K562 (cell line): ENCODE results near the gene EMX2. TPM values are rescaled to one million over a fixed set of nuclear protein-coding genes. Genes with fewer than 3 reads are reported as not detected.

ENCODE experiments used
- ATAC-seq: fragments of 200-7000 bp; cut with Tn5 transposase; 3 replicates; pipeline ENCODE4 v1.9.1; 2020; ENCODE audit warnings: moderate library complexity
- BruUV-seq: library from RNA; stranded (reverse); fragments of 400-500 nt; replicated peaks from 2 replicates; lab custom pipeline; 2021; lab: Mats Ljungman, UMichigan
- CTCF ChIA-PET: fragments of 300-600 bp; formaldehyde crosslinking; extraction: SDS; loops from one replicate; lab custom pipeline; 2021; ENCODE audit warnings: low intra/inter-chr PET ratio; lab: Yijun Ruan, JAX
- POLR2A ChIA-PET: fragments of 300-600, 350-650 bp; sonication (Branson Sonifier 250); formaldehyde crosslinking; extraction: SDS; loops from one replicate; lab custom pipeline; 2021; ENCODE audit warnings: antibody characterized with exemption, inconsistent platforms; lab: Yijun Ruan, JAX
- DNase-seq, 4 experiments: peaks; one replicate each; pipeline versions ENCODE4 v3.0.0 to v3.0.0-alpha.2; 2011 to 2018; ENCODE audit warnings: low spot score in 3 of 4, mixed read lengths in 3 of 4; ENCODE audit errors: extremely low read depth in 1 of 4
- FAIRE-seq: peaks from 2 replicates; lab custom pipeline; 2011; peaks lifted over from hg19 to GRCh38; lab: Jason Lieb, UNC
- H2AFZ ChIP-seq: 2 replicates; pipeline ENCODE4 v1.6.0; 2011; ENCODE audit warnings: low read depth, low read length, control low read depth, inconsistent platforms
- H3K27ac ChIP-seq: fragments of 200-600 bp; 3 replicates; pipeline ENCODE4 v1.8.0; 2011; ENCODE audit warnings: low read depth, mild to moderate bottlenecking, control low read depth, inconsistent platforms, low read length, moderate library complexity, mixed read lengths; ENCODE audit errors: extremely low read depth
- H3K27me3 ChIP-seq, 2 experiments: fragments of 300-600 bp in 1 of 2; 2 replicates in 1 of 2; 3 replicates in 1 of 2; pipeline versions ENCODE4 v1.6.0 to v1.8.0; 2011; ENCODE audit warnings: inconsistent platforms in 2 of 2, low read length in 2 of 2, mild to moderate bottlenecking in 1 of 2, mixed read lengths in 1 of 2, moderate library complexity in 1 of 2; ENCODE audit not compliant: control insufficient read depth in 2 of 2, insufficient read depth in 2 of 2
- H3K36me3 ChIP-seq: fragments of 300-600 bp; 3 replicates; pipeline ENCODE4 v1.8.0; 2011; ENCODE audit warnings: mild to moderate bottlenecking, low read length, inconsistent platforms; ENCODE audit not compliant: control insufficient read depth, insufficient read depth
- H3K4me1 ChIP-seq, 2 experiments: fragments of 200-600 bp in 1 of 2; replicated peaks in 1 of 2; 2 replicates in 1 of 2; 3 replicates in 1 of 2; pipeline versions ENCODE4 v1.5.1 to v1.8.0; 2011; ENCODE audit warnings: inconsistent platforms in 2 of 2, low read length in 2 of 2, mild to moderate bottlenecking in 1 of 2, mixed read lengths in 1 of 2, moderate library complexity in 1 of 2; ENCODE audit not compliant: control insufficient read depth in 2 of 2, insufficient read depth in 2 of 2
- H3K4me2 ChIP-seq: 2 replicates; pipeline ENCODE4 v1.6.1; 2011; ENCODE audit warnings: low read length, control low read depth, inconsistent platforms, mixed read lengths; ENCODE audit not compliant: insufficient read depth
- H3K4me3 ChIP-seq: fragments of 200-600 bp; sonication (generic), shearing (Covaris generic); 2 replicates; pipeline ENCODE4 v1.5.1; 2016; ENCODE audit warnings: control low read depth, inconsistent platforms
- H3K79me2 ChIP-seq: fragments of 200-600 bp; 3 replicates; pipeline ENCODE4 v1.8.0; 2011; ENCODE audit warnings: low read length, inconsistent platforms; ENCODE audit not compliant: control insufficient read depth, insufficient read depth
- H3K9ac ChIP-seq, 2 experiments: 2 replicates each; pipeline versions ENCODE4 v1.6.0 to v1.6.1; 2011; ENCODE audit warnings: low read depth in 2 of 2, low read length in 2 of 2, control low read depth in 1 of 2, inconsistent platforms in 1 of 2, mild to moderate bottlenecking in 1 of 2, mixed read lengths in 1 of 2; ENCODE audit not compliant: insufficient read depth in 1 of 2
- H3K9me1 ChIP-seq: one replicate; pipeline ENCODE4 v1.6.0; 2011; ENCODE audit warnings: inconsistent platforms, mild to moderate bottlenecking, low read length, moderate library complexity; ENCODE audit not compliant: control insufficient read depth, insufficient read depth
- H3K9me3 ChIP-seq: replicated peaks from 2 replicates; pipeline ENCODE4 v1.5.1; 2011; ENCODE audit warnings: low read depth, low read length, inconsistent platforms; ENCODE audit not compliant: control insufficient read depth, insufficient read depth
- H4K20me1 ChIP-seq: replicated peaks from 2 replicates; pipeline ENCODE4 v1.6.1; 2011; ENCODE audit warnings: low read length, inconsistent platforms, mixed read lengths; ENCODE audit not compliant: control insufficient read depth, insufficient read depth
- RB1 ChIP-seq: fragments of 450-650 bp; IDR thresholded peaks from 2 replicates; pipeline ENCODE4 v1.6.1; 2017; ENCODE audit warnings: low read depth, mild to moderate bottlenecking
- ZNF134 ChIP-seq: fragments of 250-450 bp; sonication (Bioruptor Pico); conservative IDR thresholded peaks from 2 replicates; pipeline ENCODE4 v1.4.0; 2020
- ZNF175 ChIP-seq: fragments of 200-800 bp; sonication (Bioruptor generic); IDR thresholded peaks from 2 replicates; pipeline ENCODE4 v1.6.1; 2016; ENCODE audit warnings: low read depth, mild to moderate bottlenecking, missing genetic modification characterization, missing compliant biosample characterization
- WGBS: fragments of 100-300 bp; shearing (Covaris generic); methylation state at CpG from one replicate; pipeline ENCODE4 v1.1.6; 2016; ENCODE audit warnings: low coverage, mixed read lengths; ENCODE audit not compliant: insufficient coverage; ENCODE audit errors: missing lambda C conversion rate; 5-methylcytosine and 5-hydroxymethylcytosine counted together
- in situ Hi-C: fragments of 300-500 bp; cut with MboI; formaldehyde crosslinking; loops from 4 replicates; pipeline ENCODE4 v1.15.0; 2018; ENCODE audit warnings: inconsistent platforms, mixed read lengths
- intact Hi-C: fragments of 100-400 bp; cut with micrococcal nuclease; formaldehyde crosslinking; loops from 2 replicates; pipeline ENCODE4 v1.14.2; 2022
- polyA plus RNA-seq, 8 experiments: library from polyadenylated mRNA; depleted of rRNA in 4 of 8; stranded (reverse) in 5 of 8; unstranded in 3 of 8; fragments of >200 nt; fragmentation: Nextera tagmentation in 2 of 8; fragmentation: Illumina TruSeq in 1 of 8; extraction: Ambion mirVana in 2 of 8; extraction: Trizol in 1 of 8; gene quantifications; 2 replicates each; pipeline versions ENCODE4 v1.2.1 to v1.2.3, GENCODE V29; 2011 to 2014; ENCODE audit warnings: inconsistent platforms in 1 of 8, missing spikeins in 1 of 8
- total RNA-seq, 7 experiments: library from RNA; depleted of rRNA in 6 of 7; stranded (reverse); fragments of >200 nt in 6 of 7; fragmentation: Illumina TruSeq in 2 of 7; extraction: Trizol in 2 of 7; gene quantifications; 2 replicates each; pipeline versions ENCODE4 v1.2.1 to v1.2.3, GENCODE V29; 2011 to 2021; ENCODE audit warnings: low replicate concordance in 1 of 7
- TF ChIP-seq, protein P1 (sequence below), 2 experiments: IDR thresholded peaks; 2 replicates each; pipeline ENCODE4 v1.6.1; 2011; ENCODE audit warnings: borderline replicate concordance in 1 of 2, control low read depth in 1 of 2, low read depth in 1 of 2, low read length in 1 of 2, mild to moderate bottlenecking in 1 of 2, mixed read lengths in 1 of 2, moderate library complexity in 1 of 2; ENCODE audit not compliant: insufficient read depth in 1 of 2, insufficient read length in 1 of 2, poor library complexity in 1 of 2, severe bottlenecking in 1 of 2; ENCODE audit errors: extremely low read depth in 1 of 2
- TF ChIP-seq, protein P2 (sequence below), 3 experiments: fragments of 200-800 bp in 1 of 3; sonication (Bioruptor generic) in 1 of 3; sonication (generic) in 1 of 3; formaldehyde crosslinking in 1 of 3; IDR thresholded peaks; 2 replicates each; pipeline versions ENCODE4 v1.6.1 to v1.8.0; 2016 to 2022; ENCODE audit warnings: mild to moderate bottlenecking in 2 of 3, missing compliant biosample characterization in 2 of 3, missing genetic modification characterization in 2 of 3, missing genetic modification reagents in 1 of 3
- TF ChIP-seq, protein P3 (sequence below): fragments of 250-450 bp; sonication (Bioruptor Pico); IDR thresholded peaks from 2 replicates; pipeline ENCODE4 v1.4.0; 2020; ENCODE audit warnings: mild to moderate bottlenecking, moderate library complexity

The EMX2 gene
- total and polyA plus RNA-seq, 9 of the 15 experiments (the other 6 are each of a cell fraction or from before 2014, with no cell fraction given): not detected

DNA sequence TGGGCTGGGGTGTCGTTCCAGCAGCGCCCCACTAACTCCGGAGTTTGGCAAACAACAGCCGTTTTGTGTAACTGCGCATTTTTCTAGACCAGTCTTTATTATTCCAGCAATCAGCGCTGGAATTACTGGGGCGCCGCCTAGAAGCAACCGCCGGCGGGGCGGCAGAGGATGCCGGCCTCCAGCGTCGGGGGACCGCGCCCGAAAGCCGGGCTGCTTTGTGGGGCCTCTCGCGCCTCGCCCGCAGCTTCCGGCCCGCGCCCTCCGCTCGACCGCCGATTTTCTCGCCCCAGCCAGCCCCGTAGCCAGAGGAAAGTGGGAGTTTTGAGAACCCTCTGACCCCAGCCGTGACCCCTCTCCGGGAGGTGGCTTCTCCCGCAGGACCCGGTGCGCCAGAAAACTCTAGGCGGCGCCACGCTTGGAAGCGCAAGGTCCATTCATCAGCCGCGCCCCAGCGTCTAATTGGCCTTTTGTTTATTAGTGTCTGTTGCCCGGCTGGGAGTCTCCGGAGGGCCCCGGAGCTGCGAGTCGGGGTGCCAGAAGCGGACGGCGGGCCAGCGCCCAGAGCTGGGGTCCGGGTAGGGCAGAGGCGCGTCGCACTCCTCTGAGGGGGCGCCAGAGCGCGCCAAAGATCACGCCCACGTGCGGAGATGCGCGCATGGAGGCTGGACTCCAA, 10.7 kb downstream of the EMX2 start:
- ATAC-seq: no peak
- ChIA-PET POLR2A (no interaction called here), CTCF (no interaction called here)
- Histone ChIP-seq H3K9ac (no peak overlapping the region), H3K36me3 (no peaks in the 10 kb centered on the region), H3K9me3 (no peaks in the 10 kb centered on the region), H4K20me1 (no peaks in the 10 kb centered on the region), H3K79me2 (no peaks in the 10 kb centered on the region), H3K27ac (no peak overlapping the region), H3K4me2 (no peak overlapping the region), H2AFZ (no peak overlapping the region), H3K27me3 (peaks cover 3 to 51% of the 10 kb centered on the region in 2 experiments), H3K9me1 (no peaks in the 10 kb centered on the region), H3K4me1 (peaks cover 0 to 14% of the 10 kb centered on the region in 2 experiments; a peak in 2 of 5 replicates), H3K4me3 (no peak overlapping the region)
- no peak for FAIRE-seq
- WGBS: 18% methylated on average over 33 of the region's 65 CpGs
- no TSS peak for BruUV-seq
- in situ Hi-C loops: no loop called here
- intact Hi-C loops: loop anchor here (5.0 kb wide), 1 partner anchor 59 kb away; no protein-coding TSS in a partner anchor
- TF ChIP-seq, protein P1, sequence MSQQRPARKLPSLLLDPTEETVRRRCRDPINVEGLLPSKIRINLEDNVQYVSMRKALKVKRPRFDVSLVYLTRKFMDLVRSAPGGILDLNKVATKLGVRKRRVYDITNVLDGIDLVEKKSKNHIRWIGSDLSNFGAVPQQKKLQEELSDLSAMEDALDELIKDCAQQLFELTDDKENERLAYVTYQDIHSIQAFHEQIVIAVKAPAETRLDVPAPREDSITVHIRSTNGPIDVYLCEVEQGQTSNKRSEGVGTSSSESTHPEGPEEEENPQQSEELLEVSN (IDR thresholded peaks at IDR 0.05; ENCODE audit: borderline replicate concordance in 1 of 2, extremely low read depth in 1 of 2, insufficient read depth in 1 of 2, insufficient read length in 1 of 2, low read depth in 1 of 2, low read length in 1 of 2, poor library complexity in 1 of 2, severe bottlenecking in 1 of 2): peak in 1 of 2 experiments; percentile 67
- TF ChIP-seq ZNF175: no peak
- DNase-seq: no peak

DNA sequence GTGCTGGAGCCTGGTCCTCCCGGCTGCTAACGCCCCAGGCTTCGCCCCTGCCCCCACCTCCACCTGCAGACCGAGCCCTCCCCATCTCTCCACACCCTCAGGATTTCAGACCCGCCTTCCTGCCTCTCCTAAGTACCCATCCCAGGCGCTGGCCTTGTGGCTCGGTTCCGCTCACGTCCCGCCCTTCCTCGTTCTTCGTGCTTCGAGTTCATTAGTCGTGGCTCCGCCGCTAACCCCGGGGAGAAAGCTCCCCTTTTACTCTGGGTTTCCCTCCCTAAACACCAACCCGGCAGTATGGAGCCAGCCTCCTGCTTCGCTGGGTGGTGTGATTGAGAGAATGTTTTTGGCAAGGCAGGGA, 11.2 kb downstream of the EMX2 start:
- Histone ChIP-seq H3K4me3 (no peak overlapping the region), H3K9me3 (no peaks in the 10 kb centered on the region), H3K36me3 (no peaks in the 10 kb centered on the region), H3K27me3 (peaks cover 3 to 50% of the 10 kb centered on the region in 2 experiments), H3K79me2 (no peaks in the 10 kb centered on the region), H3K9ac (no peak overlapping the region), H4K20me1 (no peaks in the 10 kb centered on the region), H3K9me1 (no peaks in the 10 kb centered on the region), H3K4me2 (no peak overlapping the region), H2AFZ (no peak overlapping the region), H3K4me1 (peaks cover 0 to 14% of the 10 kb centered on the region in 2 experiments; a peak in 2 of 5 replicates), H3K27ac (no peak overlapping the region)
- POLR2A ChIA-PET: no interaction called here
- no TSS peak for BruUV-seq
- in situ Hi-C loops: no loop called here
- 3% methylated on average over 7 of the region's 19 CpGs for WGBS
- CTCF ChIA-PET: no interaction called here
- no peak for ATAC-seq
- intact Hi-C loops: loop anchor here (5.0 kb wide), 1 partner anchor 59 kb away; no protein-coding TSS in a partner anchor
- DNase-seq: no peak
- no peak for FAIRE-seq
- no peak for TF ChIP-seq RB1
- TF ChIP-seq, protein P2, sequence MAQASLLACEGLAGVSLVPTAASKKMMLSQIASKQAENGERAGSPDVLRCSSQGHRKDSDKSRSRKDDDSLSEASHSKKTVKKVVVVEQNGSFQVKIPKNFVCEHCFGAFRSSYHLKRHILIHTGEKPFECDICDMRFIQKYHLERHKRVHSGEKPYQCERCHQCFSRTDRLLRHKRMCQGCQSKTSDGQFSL (CRISPR knock-in tag; IDR thresholded peaks at IDR 0.05): no peak
- TF ChIP-seq, protein P2 (tag; IDR thresholded peaks at IDR 0.05): no peak
- TF ChIP-seq ZNF134 (CRISPR knock-in tag): no peak
- TF ChIP-seq, protein P3, sequence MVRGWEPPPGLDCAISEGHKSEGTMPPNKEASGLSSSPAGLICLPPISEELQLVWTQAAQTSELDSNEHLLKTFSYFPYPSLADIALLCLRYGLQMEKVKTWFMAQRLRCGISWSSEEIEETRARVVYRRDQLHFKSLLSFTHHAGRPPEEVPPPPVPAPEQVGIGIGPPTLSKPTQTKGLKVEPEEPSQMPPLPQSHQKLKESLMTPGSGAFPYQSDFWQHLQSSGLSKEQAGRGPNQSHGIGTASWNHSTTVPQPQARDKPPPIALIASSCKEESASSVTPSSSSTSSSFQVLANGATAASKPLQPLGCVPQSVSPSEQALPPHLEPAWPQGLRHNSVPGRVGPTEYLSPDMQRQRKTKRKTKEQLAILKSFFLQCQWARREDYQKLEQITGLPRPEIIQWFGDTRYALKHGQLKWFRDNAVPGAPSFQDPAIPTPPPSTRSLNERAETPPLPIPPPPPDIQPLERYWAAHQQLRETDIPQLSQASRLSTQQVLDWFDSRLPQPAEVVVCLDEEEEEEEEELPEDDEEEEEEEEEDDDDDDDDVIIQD (CRISPR knock-in tag): no peak
